ENCODE results near the gene WAPL. TPM values are rescaled to one million over a fixed set of nuclear protein-coding genes. Genes with fewer than 3 reads are reported as not detected.

The WAPL gene
- total and polyA plus RNA-seq, 2 of the 4 experiments (the other 2 are of a cell fraction): 11.5 to 31.7 TPM

GRCh38 chr10:86400705-86401587 is 120.6 kb downstream of the WAPL start (continued):
- TF ChIP-seq ELK1 (IDR thresholded peaks at IDR 0.05; ENCODE audit: borderline replicate concordance, low read depth, low read length): no peak

Data from IMR-90 (cell line).